ENCODE results near the gene PIP5K1A.
A peak's percentile ranks its signal among the peaks of the same experiment; 100 is the strongest.

The PIP5K1A gene

GRCh38 chr1:151246786-151247185 lies 48.4 kb downstream of the PIP5K1A start:
- intact Hi-C loops (cut with DNase I; ENCODE audit: low total_unique reads) = loop anchor here (10.0 kb wide), 1 partner anchor 142 kb away; no protein-coding TSS in a partner anchor
- H3K27me3 ChIP-seq = no peaks in the 10 kb centered on the region
- peaks cover 62 to 84% (median 78%) of the 10 kb centered on the region in 3 donors for H3K36me3 ChIP-seq
- no peak overlapping the region for H3K27ac ChIP-seq
- H3K4me1 ChIP-seq = no peaks in the 10 kb centered on the region
- TF ChIP-seq CTCF (IDR thresholded peaks at IDR 0.05) = no peak
- H3K9me3 ChIP-seq = no peaks in the 10 kb centered on the region
- no peak overlapping the region for H3K4me3 ChIP-seq
- DNase-seq = no peak

GRCh38 chr1:151251656-151252470 lies 53.5 kb downstream of the PIP5K1A start:
- Histone ChIP-seq H3K9me3 (no peaks in the 10 kb centered on the region), H3K4me3 (no peak overlapping the region), H3K36me3 (peaks cover 20 to 34% (median 29%) of the 10 kb centered on the region in 3 donors), H3K27ac (no peak overlapping the region), H3K27me3 (no peaks in the 10 kb centered on the region), H3K4me1 (peaks cover 0 to 20% (median 12%) of the 10 kb centered on the region in 4 donors)
- TF ChIP-seq CTCF (IDR thresholded peaks at IDR 0.05) = peak; percentile 83 to 84
- intact Hi-C loops (cut with DNase I; ENCODE audit: low total_unique reads) = loop anchor here (5.0 kb wide), 1 partner anchor 60 kb away; the partner anchor contains the start of gene VPS72
- peak in 1 of 2 donors; percentile 85 for DNase-seq

GRCh38 chr1:151254217-151255213 lies 56.2 kb downstream of the PIP5K1A start, which contains the start of gene PSMD4:
PSMD4 (plus strand) TSS chr1:151254734; CDS start chr1:151254783, 49 bp downstream.
- Histone ChIP-seq H3K36me3 (peaks cover 0 to 7% (median 4%) of the 10 kb centered on the region in 3 donors), H3K27me3 (no peaks in the 10 kb centered on the region), H3K4me1 (peaks cover 0 to 22% (median 15%) of the 10 kb centered on the region in 4 donors), H3K9me3 (no peaks in the 10 kb centered on the region), H3K4me3 (peak within 1 kb of the TSS; percentile 82 to 99), H3K27ac (peak within 1 kb of the TSS; percentile 89 to 94)
- intact Hi-C loops (cut with DNase I; ENCODE audit: low total_unique reads) = loop anchor here (5.0 kb wide), 1 partner anchor 62 kb away; the partner anchor contains the start of gene VPS72
- TF ChIP-seq CTCF (IDR thresholded peaks at IDR 0.05) = peak in 1 of 2 experiments; percentile 5
- peak; percentile 95 to 97 for DNase-seq

GRCh38 chr1:151255381-151255780 lies 57.0 kb downstream of the PIP5K1A start:
- no peak for DNase-seq
- Histone ChIP-seq H3K4me1 (peaks cover 0 to 22% (median 15%) of the 10 kb centered on the region in 4 donors), H3K27ac (peak overlapping the region; percentile 89 to 94), H3K36me3 (no peaks in the 10 kb centered on the region), H3K9me3 (no peaks in the 10 kb centered on the region), H3K27me3 (no peaks in the 10 kb centered on the region), H3K4me3 (peak overlapping the region; percentile 82 to 99)
- TF ChIP-seq CTCF (IDR thresholded peaks at IDR 0.05) = no peak
- intact Hi-C loops (cut with DNase I; ENCODE audit: low total_unique reads) = no loop called here

- TF ChIP-seq CTCF (IDR thresholded peaks at IDR 0.05) = no peak
- no peak for DNase-seq
- Histone ChIP-seq H3K36me3 (peaks cover 13 to 28% (median 23%) of the 10 kb centered on the region in 3 donors), H3K27ac (no peak overlapping the region), H3K9me3 (no peaks in the 10 kb centered on the region), H3K27me3 (no peaks in the 10 kb centered on the region), H3K4me3 (no peak overlapping the region), H3K4me1 (peaks cover 0 to 18% (median 13%) of the 10 kb centered on the region in 4 donors)
- intact Hi-C loops (cut with DNase I; ENCODE audit: low total_unique reads) = no loop called here
Observed at GRCh38 chr1:151259351-151259750, 61.0 kb downstream of the PIP5K1A start.
